K562 (cell line): Measurements from ENCODE around the gene RPL34. TPM values are rescaled to one million over a fixed set of nuclear protein-coding genes. Genes with fewer than 3 reads are reported as not detected.

Source experiments
- ETS2 ChIP-seq: IDR thresholded peaks from 2 replicates; pipeline ENCODE4 v1.6.1; 2016; ENCODE audit warnings: borderline replicate concordance, missing genetic modification characterization, mild to moderate bottlenecking, moderate library complexity, missing compliant biosample characterization; ENCODE audit not compliant: poor library complexity, severe bottlenecking
- GTF2F1 ChIP-seq: IDR thresholded peaks from 2 replicates; pipeline ENCODE4 v1.6.1; 2011; ENCODE audit warnings: low read depth, low read length, improper control_type of control experiment
- HMG20A ChIP-seq: fragments of 450-650 bp; formaldehyde crosslinking; conservative IDR thresholded peaks from 2 replicates; pipeline ENCODE4 v1.4.0; 2020; ENCODE audit warnings: mild to moderate bottlenecking, mixed read lengths
- KDM2B ChIP-seq: fragments of 250-450 bp; sonication (Bioruptor Pico); IDR thresholded peaks from 2 replicates; pipeline ENCODE4 v1.8.0; 2021; ENCODE audit warnings: mild to moderate bottlenecking, moderate library complexity
- MBD2 ChIP-seq: sonication (generic); IDR thresholded peaks from 2 replicates; pipeline ENCODE4 v1.6.1; 2016; ENCODE audit warnings: low read depth, borderline replicate concordance
- SIN3A ChIP-seq, 2 experiments: fragments of 150-350 bp in 1 of 2; IDR thresholded peaks; 2 replicates each; pipeline ENCODE4 v1.6.1; 2011 to 2016; ENCODE audit warnings: borderline replicate concordance in 2 of 2, low read depth in 2 of 2, low read length in 2 of 2, mild to moderate bottlenecking in 2 of 2, moderate library complexity in 2 of 2; ENCODE audit not compliant: control insufficient read depth in 1 of 2
- U2AF1 ChIP-seq: fragments of 200-400 bp; formaldehyde crosslinking; optimal IDR thresholded peaks from 2 replicates; pipeline ENCODE3; 2017; ENCODE audit warnings: mild to moderate bottlenecking, low read depth, low read length, moderate library complexity
- ZBTB7A ChIP-seq: IDR thresholded peaks from 2 replicates; pipeline ENCODE4 v1.6.1; 2011; ENCODE audit warnings: low read depth, mild to moderate bottlenecking, low read length, moderate library complexity, borderline replicate concordance; ENCODE audit not compliant: control insufficient read depth
- ZNF584 ChIP-seq: fragments of 200-800 bp; sonication (Bioruptor generic); IDR thresholded peaks from 2 replicates; pipeline ENCODE4 v1.6.1; 2016; ENCODE audit warnings: low read depth, mild to moderate bottlenecking, missing genetic modification characterization, missing compliant biosample characterization
- polyA plus RNA-seq, 8 experiments: library from polyadenylated mRNA; depleted of rRNA in 4 of 8; stranded (reverse) in 5 of 8; unstranded in 3 of 8; fragments of >200 nt; fragmentation: Nextera tagmentation in 2 of 8; fragmentation: Illumina TruSeq in 1 of 8; extraction: Ambion mirVana in 2 of 8; extraction: Trizol in 1 of 8; gene quantifications; 2 replicates each; pipeline versions ENCODE4 v1.2.1 to v1.2.3, GENCODE V29; 2011 to 2014; ENCODE audit warnings: inconsistent platforms in 1 of 8, missing spikeins in 1 of 8
- total RNA-seq, 7 experiments: library from RNA; depleted of rRNA in 6 of 7; stranded (reverse); fragments of >200 nt in 6 of 7; fragmentation: Illumina TruSeq in 2 of 7; extraction: Trizol in 2 of 7; gene quantifications; 2 replicates each; pipeline versions ENCODE4 v1.2.1 to v1.2.3, GENCODE V29; 2011 to 2021; ENCODE audit warnings: low replicate concordance in 1 of 7
- TF ChIP-seq, protein P1 (sequence below), 2 experiments: fragments of 450-650 bp; IDR thresholded peaks; 2 replicates each; pipeline ENCODE4 v1.6.1; 2016; ENCODE audit warnings: mild to moderate bottlenecking in 2 of 2, borderline replicate concordance in 1 of 2, low read depth in 1 of 2, moderate library complexity in 1 of 2
- TF ChIP-seq, protein P2 (sequence below): fragments of 250-450 bp; sonication (Bioruptor Pico); IDR thresholded peaks from 2 replicates; pipeline ENCODE4 v1.8.0; 2022; ENCODE audit warnings: inconsistent platforms
- TF ChIP-seq, protein P3 (sequence below): fragments of 450-650 bp; IDR thresholded peaks from 2 replicates; pipeline ENCODE4 v1.6.1; 2016; ENCODE audit warnings: mild to moderate bottlenecking

RPL34 gene
- total and polyA plus RNA-seq, 9 of the 15 experiments (the other 6 are each of a cell fraction or from before 2014, with no cell fraction given) = 1,612 to 4,502 (median 2,593) TPM

DNA sequence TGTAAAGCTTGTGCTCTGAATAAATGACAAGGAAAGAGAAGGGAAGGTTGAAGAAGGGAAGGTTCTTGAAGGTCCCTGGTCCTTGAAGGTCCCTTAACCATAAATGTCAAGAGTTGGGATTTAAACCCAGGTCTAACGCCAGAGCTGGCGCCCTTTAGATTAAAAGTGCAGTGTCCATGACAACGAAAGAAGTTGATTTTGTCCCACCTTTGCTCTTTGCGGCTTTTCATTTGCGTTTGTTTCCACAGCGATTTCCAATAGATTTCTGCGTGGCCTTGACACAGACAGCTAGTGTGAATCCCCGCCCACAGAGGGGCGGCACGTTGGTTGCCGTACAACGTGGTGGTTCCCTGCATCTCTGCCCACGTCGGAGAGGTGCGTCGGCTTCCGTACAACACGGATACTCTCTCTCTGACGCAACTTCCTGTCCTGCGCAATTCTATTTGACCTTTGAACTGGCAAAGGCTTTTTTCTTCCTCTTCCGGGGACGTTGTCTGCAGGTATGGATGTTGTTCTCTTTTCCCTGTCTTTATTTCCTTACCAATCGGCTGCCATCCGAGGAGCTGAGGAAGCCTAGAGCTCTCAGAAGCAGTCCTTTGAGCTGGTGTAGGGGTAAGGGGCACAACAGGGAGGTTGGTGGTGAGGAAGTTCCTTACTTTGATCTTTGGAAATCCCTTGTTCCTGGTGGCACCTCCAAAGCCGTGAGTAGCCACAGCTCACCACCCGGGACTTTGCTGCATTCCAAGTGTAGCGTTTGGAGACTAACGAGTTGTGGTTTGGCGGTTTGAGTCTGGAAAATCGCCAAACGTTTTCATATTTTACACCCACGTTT lies at the start of gene RPL34 (continued):
- TF ChIP-seq ETS2 (tag) = no peak
- peak; percentile 92 for TF ChIP-seq GTF2F1
- TF ChIP-seq MBD2 = peak; percentile 75
- peak; percentile 48; the same call in 1 of the 2 replicates for TF ChIP-seq ZNF584 (CRISPR knock-in tag)
- TF ChIP-seq HMG20A (CRISPR knock-in tag) = no peak
- TF ChIP-seq U2AF1 = no peak
- TF ChIP-seq ZBTB7A = no peak
- TF ChIP-seq, protein P1, sequence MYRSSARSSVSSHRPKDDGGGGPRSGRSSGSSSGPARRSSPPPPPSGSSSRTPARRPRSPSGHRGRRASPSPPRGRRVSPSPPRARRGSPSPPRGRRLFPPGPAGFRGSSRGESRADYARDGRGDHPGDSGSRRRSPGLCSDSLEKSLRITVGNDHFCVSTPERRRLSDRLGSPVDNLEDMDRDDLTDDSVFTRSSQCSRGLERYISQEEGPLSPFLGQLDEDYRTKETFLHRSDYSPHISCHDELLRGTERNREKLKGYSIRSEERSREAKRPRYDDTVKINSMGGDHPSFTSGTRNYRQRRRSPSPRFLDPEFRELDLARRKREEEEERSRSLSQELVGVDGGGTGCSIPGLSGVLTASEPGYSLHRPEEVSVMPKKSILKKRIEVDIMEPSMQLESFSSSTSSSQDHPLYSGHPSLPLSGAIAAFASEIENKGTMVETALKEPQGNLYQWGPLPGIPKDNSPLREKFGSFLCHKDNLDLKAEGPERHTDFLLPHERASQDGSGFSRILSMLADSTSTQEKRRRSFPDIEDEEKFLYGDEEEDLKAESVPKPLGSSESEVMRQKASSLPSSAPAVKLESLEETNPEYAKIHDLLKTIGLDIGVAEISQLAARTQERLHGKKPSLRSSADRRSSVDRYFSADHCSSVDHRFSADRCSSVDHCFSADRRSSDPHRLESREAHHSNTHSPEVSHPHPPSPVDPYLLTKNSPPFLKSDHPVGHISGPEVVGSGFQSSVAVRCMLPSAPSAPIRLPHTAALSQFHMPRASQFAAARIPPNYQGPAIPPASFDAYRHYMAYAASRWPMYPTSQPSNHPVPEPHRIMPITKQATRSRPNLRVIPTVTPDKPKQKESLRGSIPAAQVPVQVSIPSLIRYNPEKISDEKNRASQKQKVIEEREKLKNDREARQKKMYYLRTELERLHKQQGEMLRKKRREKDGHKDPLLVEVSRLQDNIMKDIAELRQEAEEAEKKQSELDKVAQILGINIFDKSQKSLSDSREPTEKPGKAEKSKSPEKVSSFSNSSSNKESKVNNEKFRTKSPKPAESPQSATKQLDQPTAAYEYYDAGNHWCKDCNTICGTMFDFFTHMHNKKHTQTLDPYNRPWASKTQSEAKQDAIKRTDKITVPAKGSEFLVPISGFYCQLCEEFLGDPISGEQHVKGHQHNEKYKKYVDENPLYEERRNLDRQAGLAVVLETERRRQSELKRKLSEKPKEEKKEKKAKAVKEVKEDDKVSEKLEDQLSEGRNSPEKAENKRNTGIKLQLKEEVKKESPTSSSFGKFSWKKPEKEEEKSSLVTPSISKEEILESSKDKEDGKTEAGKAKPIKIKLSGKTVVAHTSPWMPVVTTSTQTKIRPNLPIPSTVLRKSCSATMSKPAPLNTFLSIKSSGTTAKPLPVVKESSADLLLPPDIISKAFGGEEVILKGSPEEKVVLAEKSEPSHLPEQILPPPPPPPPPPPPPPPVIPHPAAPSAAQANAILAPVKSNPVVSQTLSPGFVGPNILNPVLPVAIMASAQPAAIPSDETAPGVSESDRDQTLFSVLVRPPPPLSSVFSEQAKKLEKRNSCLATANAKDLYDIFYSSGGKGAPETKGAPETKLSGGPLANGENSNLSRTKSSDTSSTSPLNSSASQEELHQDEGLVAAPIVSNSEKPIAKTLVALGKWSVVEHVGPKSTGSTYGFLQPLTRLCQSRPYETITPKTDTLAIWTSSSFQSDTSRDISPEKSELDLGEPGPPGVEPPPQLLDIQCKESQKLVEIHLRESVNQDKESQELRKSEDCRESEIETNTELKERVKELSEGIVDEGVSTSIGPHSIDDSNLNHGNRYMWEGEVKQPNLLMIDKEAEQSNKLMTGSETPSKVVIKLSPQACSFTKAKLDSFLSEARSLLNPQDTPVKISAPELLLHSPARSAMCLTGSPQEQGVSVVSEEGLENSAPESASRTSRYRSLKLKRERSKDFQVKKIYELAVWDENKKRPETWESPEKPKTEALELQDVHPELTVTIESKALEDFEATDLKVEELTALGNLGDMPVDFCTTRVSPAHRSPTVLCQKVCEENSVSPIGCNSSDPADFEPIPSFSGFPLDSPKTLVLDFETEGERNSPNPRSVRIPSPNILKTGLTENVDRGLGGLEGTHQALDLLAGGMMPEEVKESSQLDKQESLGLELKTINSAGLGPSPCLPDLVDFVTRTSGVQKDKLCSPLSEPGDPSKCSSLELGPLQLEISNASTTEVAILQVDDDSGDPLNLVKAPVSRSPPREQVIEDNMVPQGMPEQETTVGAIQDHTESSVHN (IDR thresholded peaks at IDR 0.05; ENCODE audit: borderline replicate concordance in 1 of 2, low read depth in 1 of 2) = peak in 1 of 2 experiments; percentile 86; a peak in 2 of 4 replicates
- peak; percentile 31 to 37; a peak in 1 of 4 replicates for TF ChIP-seq SIN3A (IDR thresholded peaks at IDR 0.05; ENCODE audit: borderline replicate concordance in 2 of 2, control insufficient read depth in 1 of 2, low read depth in 2 of 2, low read length in 2 of 2)
- TF ChIP-seq, protein P2, sequence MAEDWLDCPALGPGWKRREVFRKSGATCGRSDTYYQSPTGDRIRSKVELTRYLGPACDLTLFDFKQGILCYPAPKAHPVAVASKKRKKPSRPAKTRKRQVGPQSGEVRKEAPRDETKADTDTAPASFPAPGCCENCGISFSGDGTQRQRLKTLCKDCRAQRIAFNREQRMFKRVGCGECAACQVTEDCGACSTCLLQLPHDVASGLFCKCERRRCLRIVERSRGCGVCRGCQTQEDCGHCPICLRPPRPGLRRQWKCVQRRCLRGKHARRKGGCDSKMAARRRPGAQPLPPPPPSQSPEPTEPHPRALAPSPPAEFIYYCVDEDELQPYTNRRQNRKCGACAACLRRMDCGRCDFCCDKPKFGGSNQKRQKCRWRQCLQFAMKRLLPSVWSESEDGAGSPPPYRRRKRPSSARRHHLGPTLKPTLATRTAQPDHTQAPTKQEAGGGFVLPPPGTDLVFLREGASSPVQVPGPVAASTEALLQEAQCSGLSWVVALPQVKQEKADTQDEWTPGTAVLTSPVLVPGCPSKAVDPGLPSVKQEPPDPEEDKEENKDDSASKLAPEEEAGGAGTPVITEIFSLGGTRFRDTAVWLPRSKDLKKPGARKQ (CRISPR knock-in tag) = no peak
- TF ChIP-seq KDM2B (CRISPR knock-in tag) = no peak
- TF ChIP-seq, protein P3, sequence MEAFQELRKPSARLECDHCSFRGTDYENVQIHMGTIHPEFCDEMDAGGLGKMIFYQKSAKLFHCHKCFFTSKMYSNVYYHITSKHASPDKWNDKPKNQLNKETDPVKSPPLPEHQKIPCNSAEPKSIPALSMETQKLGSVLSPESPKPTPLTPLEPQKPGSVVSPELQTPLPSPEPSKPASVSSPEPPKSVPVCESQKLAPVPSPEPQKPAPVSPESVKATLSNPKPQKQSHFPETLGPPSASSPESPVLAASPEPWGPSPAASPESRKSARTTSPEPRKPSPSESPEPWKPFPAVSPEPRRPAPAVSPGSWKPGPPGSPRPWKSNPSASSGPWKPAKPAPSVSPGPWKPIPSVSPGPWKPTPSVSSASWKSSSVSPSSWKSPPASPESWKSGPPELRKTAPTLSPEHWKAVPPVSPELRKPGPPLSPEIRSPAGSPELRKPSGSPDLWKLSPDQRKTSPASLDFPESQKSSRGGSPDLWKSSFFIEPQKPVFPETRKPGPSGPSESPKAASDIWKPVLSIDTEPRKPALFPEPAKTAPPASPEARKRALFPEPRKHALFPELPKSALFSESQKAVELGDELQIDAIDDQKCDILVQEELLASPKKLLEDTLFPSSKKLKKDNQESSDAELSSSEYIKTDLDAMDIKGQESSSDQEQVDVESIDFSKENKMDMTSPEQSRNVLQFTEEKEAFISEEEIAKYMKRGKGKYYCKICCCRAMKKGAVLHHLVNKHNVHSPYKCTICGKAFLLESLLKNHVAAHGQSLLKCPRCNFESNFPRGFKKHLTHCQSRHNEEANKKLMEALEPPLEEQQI = 0 out of 2 replicates have a peak, but pooled peaks have one; percentile 23
